H9 (cell line): ENCODE measurements around the gene SEMA6A. TPM values are rescaled to one million over a fixed set of nuclear protein-coding genes. Genes with fewer than 3 reads are reported as not detected.

ENCODE experiments used
- DNase-seq: peaks from one replicate; pipeline ENCODE4 v3.0.0-alpha.2; 2017
- H2AFZ ChIP-seq: one replicate; pipeline ENCODE4 v1.6.1; 2013; ENCODE audit warnings: mild to moderate bottlenecking, low read length, control low read depth, moderate library complexity
- H2AK5ac ChIP-seq: 2 replicates; pipeline ENCODE4 v1.6.1; 2013; ENCODE audit warnings: low read length, control low read depth, mixed read lengths; ENCODE audit not compliant: insufficient read length
- H2BK120ac ChIP-seq: one replicate; pipeline ENCODE4 v1.6.1; 2013; ENCODE audit warnings: low read depth, mild to moderate bottlenecking, low read length, control low read depth, inconsistent platforms; ENCODE audit not compliant: poor library complexity, severe bottlenecking
- H2BK12ac ChIP-seq: 2 replicates; pipeline ENCODE4 v1.6.1; 2013; ENCODE audit warnings: low read length, control low read depth, mixed read lengths, low read depth; ENCODE audit not compliant: insufficient read length
- H2BK15ac ChIP-seq: 2 replicates; pipeline ENCODE4 v1.6.1; 2013; ENCODE audit warnings: low read depth, low read length, control low read depth
- H2BK20ac ChIP-seq: one replicate; pipeline ENCODE4 v1.6.1; 2013; ENCODE audit warnings: low read depth, mild to moderate bottlenecking, low read length, control low read depth, inconsistent platforms; ENCODE audit not compliant: poor library complexity, severe bottlenecking
- H2BK5ac ChIP-seq: 2 replicates; pipeline ENCODE4 v1.6.1; 2013; ENCODE audit warnings: low read length, control low read depth, mixed read lengths; ENCODE audit not compliant: insufficient read length
- H3K14ac ChIP-seq: 2 replicates; pipeline ENCODE4 v1.6.1; 2013; ENCODE audit warnings: low read length, control low read depth; ENCODE audit not compliant: insufficient read depth
- H3K18ac ChIP-seq: 2 replicates; pipeline ENCODE4 v1.6.1; 2013; ENCODE audit warnings: low read depth, mild to moderate bottlenecking, mixed read lengths, low read length, control low read depth; ENCODE audit not compliant: insufficient read length
- H3K23ac ChIP-seq: 2 replicates; pipeline ENCODE4 v1.6.1; 2013; ENCODE audit warnings: low read length, control low read depth, mixed read lengths, low read depth; ENCODE audit not compliant: insufficient read length
- H3K23me2 ChIP-seq: 2 replicates; pipeline ENCODE4 v1.6.1; 2013; ENCODE audit warnings: low read depth, mild to moderate bottlenecking, mixed read lengths, low read length, control low read depth; ENCODE audit not compliant: insufficient read length, poor library complexity, severe bottlenecking
- H3K27ac ChIP-seq: 2 replicates; pipeline ENCODE4 v1.5.1; 2013; ENCODE audit warnings: low read length, control low read depth, mixed read lengths, low read depth; ENCODE audit not compliant: insufficient read length
- H3K27me3 ChIP-seq: 2 replicates; pipeline ENCODE4 v1.6.1; 2013; ENCODE audit warnings: low read length, control low read depth, inconsistent platforms; ENCODE audit not compliant: insufficient read depth
- H3K4ac ChIP-seq: 2 replicates; pipeline ENCODE4 v1.6.1; 2013; ENCODE audit warnings: low read depth, mild to moderate bottlenecking, control low read depth, inconsistent platforms, low read length, moderate library complexity
- H3K4me1 ChIP-seq: 2 replicates; pipeline ENCODE4 v1.6.1; 2013; ENCODE audit warnings: low read length, control low read depth, inconsistent platforms; ENCODE audit not compliant: insufficient read depth
- H3K4me2 ChIP-seq: 2 replicates; pipeline ENCODE4 v1.6.1; 2013; ENCODE audit warnings: low read length, control low read depth, mixed read lengths; ENCODE audit not compliant: insufficient read length, insufficient read depth
- H3K56ac ChIP-seq: 2 replicates; pipeline ENCODE4 v1.6.1; 2013; ENCODE audit warnings: low read depth, mild to moderate bottlenecking, mixed read lengths, low read length, control low read depth; ENCODE audit not compliant: insufficient read length
- H3K79me1 ChIP-seq: 2 replicates; pipeline ENCODE4 v1.6.1; 2013; ENCODE audit warnings: low read depth, mild to moderate bottlenecking, moderate library complexity, low read length, control low read depth, inconsistent platforms; ENCODE audit not compliant: insufficient read depth, poor library complexity, severe bottlenecking
- H3K79me2 ChIP-seq: 2 replicates; pipeline ENCODE4 v1.6.1; 2013; ENCODE audit warnings: low read length, control low read depth, inconsistent platforms; ENCODE audit not compliant: insufficient read depth
- H3K9ac ChIP-seq: 2 replicates; pipeline ENCODE4 v1.6.1; 2013; ENCODE audit warnings: low read length, control low read depth, mixed read lengths; ENCODE audit not compliant: insufficient read length; ENCODE audit errors: extremely low read depth
- H3K9me3 ChIP-seq: one replicate; pipeline ENCODE4 v1.6.1; 2013; ENCODE audit warnings: low read depth, low read length, inconsistent platforms; ENCODE audit not compliant: control insufficient read depth
- H3T11ph ChIP-seq: one replicate; pipeline ENCODE4 v1.6.1; 2013; ENCODE audit warnings: mild to moderate bottlenecking, low read length, control low read depth, inconsistent platforms
- H4K20me1 ChIP-seq: one replicate; pipeline ENCODE4 v1.6.1; 2013; ENCODE audit not compliant: control insufficient read depth, insufficient read length, insufficient read depth
- H4K5ac ChIP-seq: 2 replicates; pipeline ENCODE4 v1.6.1; 2013; ENCODE audit warnings: low read depth, mild to moderate bottlenecking, mixed read lengths, low read length, control low read depth; ENCODE audit not compliant: insufficient read length
- H4K8ac ChIP-seq: replicated peaks from 2 replicates; pipeline ENCODE4 v1.6.1; 2013; ENCODE audit warnings: low read length, control low read depth, mixed read lengths, low read depth; ENCODE audit not compliant: insufficient read length
- H4K91ac ChIP-seq: 2 replicates; pipeline ENCODE4 v1.6.1; 2013; ENCODE audit warnings: low read depth, mild to moderate bottlenecking, moderate library complexity, mixed read lengths, low read length, control low read depth; ENCODE audit not compliant: insufficient read length
- H3K27ac Mint-ChIP-seq, 3 experiments: 2 replicates in 2 of 3; 3 replicates in 1 of 3; pipeline ENCODE4 v1.8.0; 2020 to 2021; ENCODE audit warnings: mixed read lengths in 3 of 3, mild to moderate bottlenecking in 1 of 3, moderate library complexity in 1 of 3
- H3K27me3 Mint-ChIP-seq: 2 replicates; pipeline ENCODE4 v1.8.0; 2021; ENCODE audit warnings: low read depth, mild to moderate bottlenecking, moderate library complexity, mixed read lengths
- H3K36me3 Mint-ChIP-seq, 3 experiments: 2 replicates in 2 of 3; 3 replicates in 1 of 3; pipeline ENCODE4 v1.8.0; 2020 to 2021; ENCODE audit warnings: low read depth in 3 of 3, mixed read lengths in 3 of 3; ENCODE audit not compliant: insufficient read depth in 1 of 3
- H3K4me1 Mint-ChIP-seq, 2 experiments: 2 replicates each; pipeline ENCODE4 v1.8.0; 2020; ENCODE audit warnings: mixed read lengths in 2 of 2
- H3K4me3 Mint-ChIP-seq, 2 experiments: 2 replicates in 1 of 2; 3 replicates in 1 of 2; pipeline ENCODE4 v1.8.0; 2020 to 2021; ENCODE audit warnings: mild to moderate bottlenecking in 2 of 2, mixed read lengths in 2 of 2, moderate library complexity in 1 of 2
- H3K9me3 Mint-ChIP-seq, 2 experiments: 2 replicates in 1 of 2; 3 replicates in 1 of 2; pipeline ENCODE4 v1.8.0; 2020; ENCODE audit warnings: mild to moderate bottlenecking in 2 of 2, mixed read lengths in 2 of 2, moderate library complexity in 1 of 2
- WGBS: extraction: QIAGEN DNeasy Blood & Tissue Kit; methylation state at CpG from one replicate; pipeline ENCODE4 v1.1.7; 2013; ENCODE audit warnings: missing lambda C conversion rate, low lambda C conversion rate, mixed read lengths; ENCODE audit not compliant: insufficient read length; ENCODE audit errors: extremely low coverage; 5-methylcytosine and 5-hydroxymethylcytosine counted together
- total RNA-seq: library from RNA; stranded (reverse); gene quantifications from 2 replicates; pipeline ENCODE4 v1.2.1, GENCODE V29; 2021
- TF ChIP-seq, protein P1 (sequence below): fragments of 200-600 bp; sonication (generic); conservative IDR thresholded peaks from 3 replicates; pipeline ENCODE4 v1.8.0; 2021; ENCODE audit warnings: antibody characterized with exemption, mild to moderate bottlenecking

The SEMA6A gene
- total RNA-seq, 1 experiment from 2014 or later: 354 TPM

GRCh38 chr5:116469631-116470030, 105.0 kb downstream of the SEMA6A start:
- Histone ChIP-seq H2BK20ac (no peak overlapping the region), H4K8ac (no peak overlapping the region), H4K5ac (no peak overlapping the region), H2BK5ac (no peak overlapping the region), H3K23me2 (no peaks in the 10 kb centered on the region), H3K9me3 (no peaks in the 10 kb centered on the region), H3K79me1 (no peaks in the 10 kb centered on the region), H3K18ac (no peak overlapping the region), H2BK120ac (no peak overlapping the region), H2AK5ac (no peak overlapping the region), H2BK15ac (no peak overlapping the region), H3K4ac (no peak overlapping the region), H3K9ac (no peak overlapping the region), H3K56ac (no peak overlapping the region), H3K4me2 (no peak overlapping the region), H3K14ac (no peak overlapping the region), H3T11ph (no peak overlapping the region), H3K4me1 (no peaks in the 10 kb centered on the region), H3K79me2 (0 out of 2 replicates have a peak, but pooled peaks cover 2% of the 10 kb centered on the region), H2AFZ (no peak overlapping the region), H2BK12ac (no peak overlapping the region), H3K27ac (no peak overlapping the region), H3K27me3 (no peaks in the 10 kb centered on the region), H3K23ac (no peak overlapping the region), H4K20me1 (no peaks in the 10 kb centered on the region), H4K91ac (no peak overlapping the region)
- Mint-ChIP-seq H3K27me3 (no peaks in the 10 kb centered on the region), H3K4me3 (no peak overlapping the region), H3K4me1 (no peaks in the 10 kb centered on the region; a peak in 1 of 4 replicates), H3K9me3 (no peaks in the 10 kb centered on the region), H3K27ac (no peak overlapping the region), H3K36me3 (peaks cover 61 to 96% (median 94%) of the 10 kb centered on the region in 3 experiments; a peak in 6 of 7 replicates)
- no peak for DNase-seq
- TF ChIP-seq, protein P1, sequence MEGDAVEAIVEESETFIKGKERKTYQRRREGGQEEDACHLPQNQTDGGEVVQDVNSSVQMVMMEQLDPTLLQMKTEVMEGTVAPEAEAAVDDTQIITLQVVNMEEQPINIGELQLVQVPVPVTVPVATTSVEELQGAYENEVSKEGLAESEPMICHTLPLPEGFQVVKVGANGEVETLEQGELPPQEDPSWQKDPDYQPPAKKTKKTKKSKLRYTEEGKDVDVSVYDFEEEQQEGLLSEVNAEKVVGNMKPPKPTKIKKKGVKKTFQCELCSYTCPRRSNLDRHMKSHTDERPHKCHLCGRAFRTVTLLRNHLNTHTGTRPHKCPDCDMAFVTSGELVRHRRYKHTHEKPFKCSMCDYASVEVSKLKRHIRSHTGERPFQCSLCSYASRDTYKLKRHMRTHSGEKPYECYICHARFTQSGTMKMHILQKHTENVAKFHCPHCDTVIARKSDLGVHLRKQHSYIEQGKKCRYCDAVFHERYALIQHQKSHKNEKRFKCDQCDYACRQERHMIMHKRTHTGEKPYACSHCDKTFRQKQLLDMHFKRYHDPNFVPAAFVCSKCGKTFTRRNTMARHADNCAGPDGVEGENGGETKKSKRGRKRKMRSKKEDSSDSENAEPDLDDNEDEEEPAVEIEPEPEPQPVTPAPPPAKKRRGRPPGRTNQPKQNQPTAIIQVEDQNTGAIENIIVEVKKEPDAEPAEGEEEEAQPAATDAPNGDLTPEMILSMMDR: no peak
- WGBS: no CpG with 5 or more reads among the region's 3 CpGs
